ENCODE data around the gene PDCD1. TPM values are rescaled to one million over a fixed set of nuclear protein-coding genes. Genes with fewer than 3 reads are reported as not detected.
"Not testable (repeated sequence)": the region's sequence is repeated elsewhere in the genome, so short reads cannot be mapped to it uniquely, and the experiment has no call there.

Gene PDCD1
- total RNA-seq, 1 donor from 2014 or later = 83.3 TPM

DNA sequence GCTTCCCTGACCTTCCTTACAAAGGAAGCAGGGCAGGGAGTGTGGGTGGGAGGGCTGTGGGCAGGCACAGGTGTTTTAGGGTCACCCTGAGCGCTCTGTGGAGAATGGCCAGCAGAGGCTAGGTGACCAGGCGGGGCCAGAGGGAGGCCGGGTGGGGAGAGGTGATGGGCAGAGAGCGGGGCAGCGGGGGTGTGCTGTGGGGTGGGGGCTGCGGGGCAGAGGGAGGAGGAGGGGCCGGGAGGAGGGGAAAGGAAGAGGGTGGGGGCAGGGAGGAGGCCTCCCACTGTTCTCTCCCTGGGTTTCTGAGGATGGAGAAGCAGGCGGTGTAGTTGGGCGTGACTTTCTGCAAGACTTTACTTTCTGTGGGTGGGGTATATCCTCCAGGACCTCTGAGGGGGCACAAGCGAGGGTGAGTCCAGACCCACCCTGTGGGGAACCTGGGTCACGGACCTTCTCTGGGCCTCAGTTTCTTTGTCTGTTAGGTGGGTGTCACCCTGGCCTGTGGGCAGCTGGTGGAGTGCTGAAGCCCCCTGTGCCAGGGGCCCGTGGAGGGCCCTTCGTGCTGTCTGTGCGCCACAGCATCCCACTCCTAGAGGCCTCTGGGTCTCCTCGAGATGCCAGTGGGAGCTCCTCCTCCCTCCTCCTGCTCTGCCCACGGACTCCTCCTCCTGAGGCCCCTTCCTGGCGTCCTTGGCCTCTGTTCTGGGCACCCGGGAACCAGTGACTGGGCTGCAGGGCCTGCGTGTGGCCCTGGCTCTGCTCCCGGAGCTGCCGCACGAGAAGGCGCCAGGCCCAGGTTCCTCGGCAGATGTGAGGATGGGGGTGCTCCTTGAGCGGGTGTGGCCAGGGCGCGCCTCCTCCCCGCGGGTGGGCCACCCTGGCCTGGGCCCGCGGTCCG, 56.0 kb downstream of the PDCD1 start:
- Mint-ChIP-seq H3K4me1 (peaks cover 7% of the 10 kb centered on the region), H3K27me3 (peaks cover 2% of the 10 kb centered on the region), H3K4me3 (no peak overlapping the region), H3K9me3 (no peaks in the 10 kb centered on the region), H3K36me3 (ENCODE audit: low read depth) (no peaks in the 10 kb centered on the region), H3K27ac (no peak overlapping the region)
- intact Hi-C loops (cut with micrococcal nuclease) = loop anchor here (5.0 kb wide), 1 partner anchor 60 kb away; no protein-coding TSS in a partner anchor
- peak; percentile 51 for DNase-seq

DNA sequence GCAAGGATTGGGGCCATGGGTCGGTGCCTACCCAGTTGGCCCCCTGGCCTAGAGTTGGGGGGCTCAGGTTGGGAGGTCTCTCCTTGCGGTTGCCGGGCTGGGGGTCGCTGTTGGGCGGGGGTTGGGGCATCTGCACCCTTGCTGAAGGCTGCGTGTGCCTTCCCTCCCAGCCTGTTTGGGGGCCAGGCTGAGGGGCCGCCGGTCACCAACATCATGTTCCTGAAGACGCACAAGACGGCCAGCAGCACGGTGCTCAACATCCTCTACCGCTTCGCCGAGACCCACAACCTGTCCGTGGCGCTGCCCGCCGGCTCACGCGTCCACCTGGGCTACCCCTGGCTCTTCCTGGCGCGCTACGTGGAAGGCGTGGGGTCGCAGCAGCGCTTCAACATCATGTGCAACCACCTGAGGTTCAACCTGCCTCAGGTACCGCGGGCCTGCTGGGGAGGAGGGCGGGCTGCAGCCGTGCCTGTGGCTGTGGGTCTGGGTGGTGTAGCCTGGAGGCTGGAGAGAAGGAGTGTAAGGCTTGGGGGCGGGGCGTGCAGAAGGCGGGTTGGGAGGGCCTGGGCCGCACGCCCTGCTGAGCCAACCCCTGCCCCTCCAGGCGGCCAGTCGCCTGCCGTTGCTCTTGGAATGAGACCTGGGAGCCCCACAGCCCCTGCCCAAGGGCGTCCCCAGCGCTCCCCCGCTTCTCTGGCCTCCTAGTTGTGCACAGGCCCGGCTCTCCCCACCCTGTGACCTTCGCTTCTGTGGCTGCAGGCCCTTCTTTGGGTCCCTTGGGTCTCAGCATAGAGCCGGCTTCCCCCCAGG, 56.9 kb downstream of the PDCD1 start:
- intact Hi-C loops (cut with micrococcal nuclease) = loop anchor here (5.0 kb wide), 1 partner anchor 60 kb away; no protein-coding TSS in a partner anchor
- Mint-ChIP-seq H3K27ac (peak overlapping the region; percentile 11), H3K4me3 (no peak overlapping the region), H3K36me3 (ENCODE audit: low read depth) (no peaks in the 10 kb centered on the region), H3K4me1 (peaks cover 7% of the 10 kb centered on the region), H3K9me3 (no peaks in the 10 kb centered on the region), H3K27me3 (peaks cover 2% of the 10 kb centered on the region)
- DNase-seq = peak; percentile 54

DNA sequence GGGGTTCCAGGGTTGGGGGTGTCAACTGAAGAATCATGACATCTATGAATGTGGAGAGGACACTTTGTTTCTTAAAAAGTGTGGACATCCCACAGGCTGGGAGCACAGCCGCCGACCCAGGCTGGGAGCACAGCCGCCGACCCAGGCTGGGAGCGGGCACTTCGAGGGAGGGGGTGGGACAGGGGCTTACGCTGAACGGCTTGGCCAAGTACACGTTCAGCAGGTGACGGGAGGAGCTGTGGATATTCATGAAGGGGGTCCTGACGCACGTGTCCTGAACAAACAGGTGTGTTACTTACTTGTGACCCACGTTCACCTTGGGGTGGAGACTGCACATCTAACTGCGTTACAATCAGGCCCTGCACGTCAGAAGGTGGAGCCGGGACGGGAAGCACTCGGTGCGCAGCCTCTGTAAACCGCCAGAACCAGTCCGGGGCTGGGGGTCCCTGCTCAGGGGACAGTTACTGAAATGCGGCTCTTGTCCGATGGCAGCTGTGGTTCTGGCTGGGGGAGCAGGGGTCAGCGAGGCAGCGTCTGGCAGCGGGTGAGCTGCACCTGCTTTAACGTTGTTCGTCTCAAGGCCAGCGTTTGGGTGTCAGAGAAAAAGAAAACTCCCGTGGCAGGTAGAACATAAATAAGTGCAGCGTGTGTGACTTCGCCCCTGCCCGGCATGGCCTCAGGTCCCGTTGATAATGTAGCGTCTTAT, 58.3 kb downstream of the PDCD1 start:
- H3K27ac Mint-ChIP-seq; H3K9me3 Mint-ChIP-seq; H3K27me3 Mint-ChIP-seq; H3K36me3 Mint-ChIP-seq (ENCODE audit: low read depth); H3K4me1 Mint-ChIP-seq; H3K4me3 Mint-ChIP-seq: not testable (repeated sequence)
- DNase-seq = peak; percentile 50
- intact Hi-C loops (cut with micrococcal nuclease) = loop anchor here (5.0 kb wide), 1 partner anchor 62 kb away; no protein-coding TSS in a partner anchor

Other genes with a start within 250 kb of the PDCD1 start
- 62.0 and 63.9 TPM in 2 replicates for gene THAP4, start 221.7 kb downstream of the PDCD1 start, total RNA-seq
- gene ATG4B, start 221.2 kb downstream of the PDCD1 start, total RNA-seq = 109 and 115 TPM in 2 replicates
- gene DTYMK, start 172.1 kb downstream of the PDCD1 start, total RNA-seq = 110 and 111 TPM in 2 replicates
- 51.3 and 55.3 TPM in 2 replicates for gene ING5, start 156.9 kb downstream of the PDCD1 start, total RNA-seq
- gene D2HGDH, start 124.3 kb downstream of the PDCD1 start, total RNA-seq = 34.2 and 40.4 TPM in 2 replicates
- 0.52 and 1.2 TPM in 2 replicates for gene GAL3ST2, start 82.1 kb downstream of the PDCD1 start, total RNA-seq
- 1.0 and 1.2 TPM in 2 replicates for gene NEU4, start 49.7 kb downstream of the PDCD1 start, total RNA-seq
- 0.07 TPM in 1 of 2 replicates, not detected in the other for gene RTP5, start 10.8 kb upstream of the PDCD1 start, total RNA-seq

Measured in activated CD4-positive, alpha-beta T cell treated with anti-CD3 and anti-CD28 coated beads, Interleukin-2, amount 10 ng/mL, durations not matched to agents 24 days and 14 days (primary cell).